Endodermal cell (in vitro differentiated cells): ENCODE data around the gene STAC. TPM values are rescaled to one million over a fixed set of nuclear protein-coding genes. Genes with fewer than 3 reads are reported as not detected.

Experiments
- DNase-seq: peaks from one replicate; pipeline ENCODE4 v3.0.0-alpha.2; 2017
- H3K27ac ChIP-seq: 2 replicates; pipeline ENCODE4 v1.5.1; 2013; ENCODE audit warnings: mild to moderate bottlenecking, low read depth, low read length, moderate library complexity
- H3K27me3 ChIP-seq: 2 replicates; pipeline ENCODE4 v1.6.1; 2013; ENCODE audit warnings: mild to moderate bottlenecking, low read length, moderate library complexity; ENCODE audit not compliant: insufficient read depth, control insufficient read depth, poor library complexity, severe bottlenecking
- H3K36me3 ChIP-seq: 2 replicates; pipeline ENCODE4 v1.7.0; 2013; ENCODE audit warnings: mild to moderate bottlenecking, low read length, moderate library complexity; ENCODE audit not compliant: control insufficient read depth, insufficient read depth
- H3K4me1 ChIP-seq: one replicate; pipeline ENCODE4 v1.7.0; 2013; ENCODE audit warnings: low read length; ENCODE audit not compliant: control insufficient read depth, insufficient read depth
- H3K4me3 ChIP-seq: 2 replicates; pipeline ENCODE4 v1.5.1; 2013; ENCODE audit warnings: mild to moderate bottlenecking, low read length, moderate library complexity
- H3K9ac ChIP-seq: 2 replicates; pipeline ENCODE4 v1.6.1; 2013; ENCODE audit warnings: mild to moderate bottlenecking, low read length, moderate library complexity; ENCODE audit not compliant: poor library complexity, severe bottlenecking; ENCODE audit errors: extremely low read depth
- H3K9me3 ChIP-seq: 2 replicates; pipeline ENCODE4 v1.6.1; 2013; ENCODE audit warnings: mild to moderate bottlenecking, low read length, moderate library complexity; ENCODE audit not compliant: control insufficient read depth
- H3K27ac Mint-ChIP-seq: 2 replicates; pipeline ENCODE4 v1.8.0; 2020; ENCODE audit warnings: mixed read lengths
- H3K27me3 Mint-ChIP-seq: 2 replicates; pipeline ENCODE4 v1.8.0; 2021; ENCODE audit warnings: mild to moderate bottlenecking, mixed read lengths; ENCODE audit not compliant: insufficient read depth
- H3K36me3 Mint-ChIP-seq: 2 replicates; pipeline ENCODE4 v1.8.0; 2020; ENCODE audit warnings: low read depth, mixed read lengths
- H3K4me1 Mint-ChIP-seq: 2 replicates; pipeline ENCODE4 v1.8.0; 2020; ENCODE audit warnings: mixed read lengths
- H3K4me3 Mint-ChIP-seq: 2 replicates; pipeline ENCODE4 v1.8.0; 2020; ENCODE audit warnings: mild to moderate bottlenecking, moderate library complexity, mixed read lengths
- H3K9me3 Mint-ChIP-seq: 2 replicates; pipeline ENCODE4 v1.8.0; 2020; ENCODE audit warnings: mild to moderate bottlenecking, mixed read lengths
- WGBS, 2 experiments: methylation state at CpG; one replicate each; pipeline versions ENCODE4 v1.1.5 to v1.1.7; 2013; ENCODE audit warnings: missing lambda C conversion rate in 2 of 2, mixed read lengths in 1 of 2; ENCODE audit not compliant: insufficient coverage in 1 of 2, insufficient read length in 1 of 2; 5-methylcytosine and 5-hydroxymethylcytosine counted together
- total RNA-seq, 2 donors: library from RNA; stranded (reverse); fragmentation: NEBNext Ultra II Directional in 1 of 2; extraction: Animal tissue kit (Norgen Biotek cat#: 25700) in 1 of 2; gene quantifications; 2 replicates in 1 of 2; 3 replicates in 1 of 2; pipeline ENCODE4 v1.2.1, GENCODE V29; 2021
- TF ChIP-seq, protein P1 (sequence below): fragments of 200-600 bp; sonication (generic); conservative IDR thresholded peaks from 2 replicates; pipeline ENCODE4 v1.5.0; 2021; ENCODE audit warnings: antibody characterized with exemption, mild to moderate bottlenecking

The STAC gene
- total RNA-seq, 2 donors from 2014 or later = 0.80 to 1.2 TPM

DNA sequence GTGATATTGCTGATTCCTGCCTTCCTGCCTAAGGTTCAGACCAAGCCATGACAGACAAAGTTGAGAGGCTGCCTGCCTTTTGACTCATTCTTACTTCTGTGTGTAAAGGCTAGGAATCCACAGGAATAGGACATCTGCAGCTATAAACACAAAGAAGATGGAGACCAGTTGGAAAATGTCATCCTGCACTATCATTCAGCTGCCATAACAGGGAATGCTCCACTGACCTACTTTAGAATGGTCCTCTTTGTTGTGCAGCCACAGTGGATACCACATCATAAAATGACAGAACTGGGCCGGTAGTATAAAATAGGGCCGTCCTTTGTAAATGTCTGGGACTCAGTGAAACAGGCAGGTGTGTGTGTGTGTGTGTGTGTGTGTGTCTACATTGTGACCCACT lies 75.1 kb downstream of the STAC start:
- Histone ChIP-seq H3K36me3 (no peaks in the 10 kb centered on the region), H3K9me3 (no peaks in the 10 kb centered on the region), H3K4me3 (no peak overlapping the region), H3K27ac (no peak overlapping the region), H3K4me1 (no peaks in the 10 kb centered on the region), H3K9ac (no peak overlapping the region), H3K27me3 (no peaks in the 10 kb centered on the region)
- Mint-ChIP-seq H3K9me3 (peaks cover 6% of the 10 kb centered on the region), H3K27ac (no peak overlapping the region), H3K36me3 (no peaks in the 10 kb centered on the region), H3K4me3 (no peak overlapping the region), H3K4me1 (no peaks in the 10 kb centered on the region), H3K27me3 (no peaks in the 10 kb centered on the region)
- DNase-seq = no peak
- WGBS, 2 experiments = 98% methylated on average over 2 of the region's 2 CpGs; no CpG with 5 or more reads in 1 of the 2 experiments
- TF ChIP-seq, protein P1, sequence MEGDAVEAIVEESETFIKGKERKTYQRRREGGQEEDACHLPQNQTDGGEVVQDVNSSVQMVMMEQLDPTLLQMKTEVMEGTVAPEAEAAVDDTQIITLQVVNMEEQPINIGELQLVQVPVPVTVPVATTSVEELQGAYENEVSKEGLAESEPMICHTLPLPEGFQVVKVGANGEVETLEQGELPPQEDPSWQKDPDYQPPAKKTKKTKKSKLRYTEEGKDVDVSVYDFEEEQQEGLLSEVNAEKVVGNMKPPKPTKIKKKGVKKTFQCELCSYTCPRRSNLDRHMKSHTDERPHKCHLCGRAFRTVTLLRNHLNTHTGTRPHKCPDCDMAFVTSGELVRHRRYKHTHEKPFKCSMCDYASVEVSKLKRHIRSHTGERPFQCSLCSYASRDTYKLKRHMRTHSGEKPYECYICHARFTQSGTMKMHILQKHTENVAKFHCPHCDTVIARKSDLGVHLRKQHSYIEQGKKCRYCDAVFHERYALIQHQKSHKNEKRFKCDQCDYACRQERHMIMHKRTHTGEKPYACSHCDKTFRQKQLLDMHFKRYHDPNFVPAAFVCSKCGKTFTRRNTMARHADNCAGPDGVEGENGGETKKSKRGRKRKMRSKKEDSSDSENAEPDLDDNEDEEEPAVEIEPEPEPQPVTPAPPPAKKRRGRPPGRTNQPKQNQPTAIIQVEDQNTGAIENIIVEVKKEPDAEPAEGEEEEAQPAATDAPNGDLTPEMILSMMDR = no peak

- Mint-ChIP-seq H3K4me3 (no peak overlapping the region), H3K27ac (no peak overlapping the region)
- TF ChIP-seq, protein P1 = no peak
Measured at GRCh38 chr3:36456784-36457183, 76.5 kb downstream of the STAC start.

DNA sequence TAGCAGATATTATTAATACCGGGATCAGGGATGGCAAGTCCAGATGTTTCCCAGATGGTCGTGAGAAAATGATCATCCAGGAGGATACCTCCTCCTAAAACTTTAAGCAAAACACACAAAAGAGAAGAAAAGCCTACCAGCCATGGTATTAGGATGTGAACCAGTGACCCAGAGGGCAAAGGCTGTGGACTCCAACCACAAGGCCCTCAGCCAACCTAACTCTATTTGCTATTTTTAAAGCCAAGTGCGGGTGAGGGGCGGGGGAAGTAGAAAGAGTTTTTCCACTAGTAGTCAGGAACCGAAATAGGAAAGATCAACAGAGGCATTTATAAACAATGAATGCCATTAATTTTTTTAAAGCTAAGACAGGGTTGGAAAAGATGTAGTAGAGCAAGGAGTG lies 77.4 kb downstream of the STAC start:
- WGBS, 2 experiments = 92% methylated on average over 4 to 5 of the region's 5 CpGs
- Histone ChIP-seq H3K4me1 (no peaks in the 10 kb centered on the region), H3K27me3 (no peaks in the 10 kb centered on the region), H3K27ac (no peak overlapping the region), H3K4me3 (no peak overlapping the region), H3K9me3 (no peaks in the 10 kb centered on the region), H3K36me3 (no peaks in the 10 kb centered on the region), H3K9ac (no peak overlapping the region)
- no peaks in the 10 kb centered on the region for H3K27me3 Mint-ChIP-seq
- DNase-seq = no peak
- no peak overlapping the region for H3K4me3 Mint-ChIP-seq
- peaks cover 6% of the 10 kb centered on the region for H3K9me3 Mint-ChIP-seq
- no peaks in the 10 kb centered on the region for H3K36me3 Mint-ChIP-seq
- no peak overlapping the region for H3K27ac Mint-ChIP-seq
- no peaks in the 10 kb centered on the region for H3K4me1 Mint-ChIP-seq
- TF ChIP-seq, protein P1 = no peak

More at GRCh38 chr3:36456784-36457183, 76.5 kb downstream of the STAC start:
- no peak overlapping the region for H3K4me3 ChIP-seq
- H3K36me3 ChIP-seq = no peaks in the 10 kb centered on the region
- DNase-seq = no peak
- H3K4me1 ChIP-seq = no peaks in the 10 kb centered on the region
- Mint-ChIP-seq H3K4me1 (no peaks in the 10 kb centered on the region), H3K27me3 (no peaks in the 10 kb centered on the region), H3K9me3 (peaks cover 6% of the 10 kb centered on the region), H3K36me3 (no peaks in the 10 kb centered on the region)
- H3K27me3 ChIP-seq = no peaks in the 10 kb centered on the region
- no peaks in the 10 kb centered on the region for H3K9me3 ChIP-seq
- WGBS, 2 experiments = 96% methylated on average over 4 of the region's 4 CpGs
- no peak overlapping the region for H3K9ac ChIP-seq
- H3K27ac ChIP-seq = no peak overlapping the region
